Activated CD4-positive, alpha-beta T cell treated with anti-CD3 and anti-CD28 coated beads, Interleukin-2, Interleukin-6, amounts not matched to agents 100 ng/mL and 50 ng/mL, durations not matched to agents 16 hours and 8 hours (primary cell): ENCODE results near the gene TSSC4.
"Not testable (repeated sequence)": the region's sequence is repeated elsewhere in the genome, so short reads cannot be mapped to it uniquely, and the experiment has no call there.

Experiments
- DNase-seq: peaks from one replicate; pipeline ENCODE4 v3.0.0-alpha.2; 2020

The TSSC4 gene

DNA sequence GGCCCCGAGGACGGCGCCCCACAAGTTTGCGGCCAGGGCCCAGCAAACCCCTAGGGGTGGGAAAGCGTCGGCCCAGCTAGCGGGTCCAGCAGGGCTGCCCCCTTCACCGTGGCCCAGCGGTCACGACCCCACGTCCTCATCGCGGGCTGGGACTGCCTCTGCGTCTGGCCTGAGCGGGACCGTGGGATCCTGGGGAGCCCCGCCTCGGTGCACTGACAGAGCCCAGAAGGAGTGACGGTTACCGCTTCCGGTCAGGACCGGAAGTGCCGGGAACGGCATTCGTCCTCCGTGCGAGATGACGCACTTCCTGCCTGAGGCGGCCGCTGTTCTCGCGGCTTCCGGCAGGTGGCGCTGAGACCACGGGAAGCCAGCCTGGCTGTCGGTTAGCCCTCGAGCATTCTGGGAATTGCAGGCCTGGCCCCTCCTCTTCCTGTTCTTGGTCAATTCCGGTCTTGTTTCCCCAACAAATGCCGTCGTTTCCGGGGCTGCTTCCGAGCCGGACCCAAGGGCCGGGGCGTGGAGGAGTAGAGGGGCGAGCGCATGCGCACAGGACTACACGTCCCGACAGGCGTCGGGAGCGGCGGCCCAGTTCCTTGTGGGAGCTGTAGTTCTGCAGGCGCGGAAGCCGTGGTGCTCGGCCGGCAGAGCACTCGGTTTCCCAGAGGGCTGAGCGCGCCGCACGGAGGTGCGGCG is at the start of gene TSSC4:
Gene TSSC4, plus strand, starts transcription at position 682 of the 693 bp plus-strand sequence. CDS start 1,884 bp downstream, outside the sequence.
- peak; percentile 100 for DNase-seq

GRCh38 chr11:2351701-2352100 is 48.8 kb upstream of the TSSC4 start:
- no peak for DNase-seq

- DNase-seq, result no peak
These were observed 48.1 kb upstream of the TSSC4 start for GRCh38 chr11:2352420-2352819.

GRCh38 chr11:2355000-2355644 is 45.4 kb upstream of the TSSC4 start:
- no peak for DNase-seq

GRCh38 chr11:2357246-2357645 is 43.3 kb upstream of the TSSC4 start:
- DNase-seq, result no peak

- DNase-seq, result not testable (repeated sequence)
These were observed 42.9 kb upstream of the TSSC4 start for GRCh38 chr11:2357651-2358050.

GRCh38 chr11:2358754-2359442 is 41.7 kb upstream of the TSSC4 start:
- no peak for DNase-seq

GRCh38 chr11:2359557-2359956 is 41.0 kb upstream of the TSSC4 start:
- DNase-seq, result no peak

DNA sequence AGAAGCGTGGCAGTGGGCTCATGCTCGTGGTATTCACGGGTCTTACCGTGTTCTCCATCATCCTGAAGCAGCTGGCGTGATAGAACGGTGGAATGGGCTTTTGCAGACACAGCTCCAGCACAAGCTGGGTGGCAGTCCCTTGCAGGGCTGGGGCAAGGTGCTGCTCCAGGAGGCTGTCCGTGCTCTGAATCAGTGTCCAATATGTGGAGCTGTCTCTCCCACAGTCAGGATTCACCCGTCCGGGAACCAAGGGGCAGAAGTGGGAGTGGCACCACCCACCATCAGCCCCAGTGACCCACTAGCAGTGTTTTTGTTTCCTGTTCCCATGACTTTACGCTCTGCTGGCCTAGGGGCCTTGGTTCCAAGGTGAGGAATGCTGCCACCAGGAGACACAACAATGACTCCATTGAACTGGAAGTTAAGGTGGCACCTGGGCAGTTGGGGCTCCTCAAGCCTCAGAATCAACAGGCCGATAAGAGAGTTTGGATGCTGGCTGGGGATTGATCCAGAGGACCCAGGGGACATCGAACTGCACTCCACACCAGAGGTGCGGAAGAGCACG is 40.4 kb upstream of the TSSC4 start:
- no peak for DNase-seq

- no peak for DNase-seq
These were observed 39.0 kb upstream of the TSSC4 start for GRCh38 chr11:2361565-2361964.

- no peak for DNase-seq
These were observed 38.1 kb upstream of the TSSC4 start for GRCh38 chr11:2362414-2362813.

DNA sequence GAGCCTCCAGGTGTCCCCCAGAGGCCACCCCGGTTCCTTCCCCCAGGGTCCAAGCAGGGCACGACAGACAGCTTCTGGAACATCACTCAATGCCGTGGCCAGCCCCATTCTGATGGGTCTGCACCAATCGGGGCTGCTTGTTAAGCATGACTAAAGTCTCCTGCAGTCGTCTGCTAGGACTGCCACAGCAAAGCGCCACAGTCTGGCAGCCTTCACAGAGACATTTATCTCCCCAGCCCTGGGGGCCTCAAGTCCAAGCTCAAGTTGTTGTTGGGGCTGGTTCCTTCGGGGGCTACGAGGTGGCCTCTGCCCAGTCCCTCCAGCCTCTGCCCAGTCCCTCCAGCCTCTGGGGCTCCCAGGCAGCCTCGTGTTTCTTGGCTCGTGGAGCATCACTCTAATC is 37.4 kb upstream of the TSSC4 start:
- DNase-seq, result no peak

- DNase-seq, result no peak
These were observed 36.8 kb upstream of the TSSC4 start for GRCh38 chr11:2363577-2364370.

GRCh38 chr11:2364386-2364785 is 36.2 kb upstream of the TSSC4 start:
- not testable (repeated sequence) for DNase-seq

GRCh38 chr11:2365571-2366210 is 34.9 kb upstream of the TSSC4 start:
- no peak for DNase-seq

- DNase-seq, result no peak
These were observed 34.3 kb upstream of the TSSC4 start for GRCh38 chr11:2366276-2366675.

DNA sequence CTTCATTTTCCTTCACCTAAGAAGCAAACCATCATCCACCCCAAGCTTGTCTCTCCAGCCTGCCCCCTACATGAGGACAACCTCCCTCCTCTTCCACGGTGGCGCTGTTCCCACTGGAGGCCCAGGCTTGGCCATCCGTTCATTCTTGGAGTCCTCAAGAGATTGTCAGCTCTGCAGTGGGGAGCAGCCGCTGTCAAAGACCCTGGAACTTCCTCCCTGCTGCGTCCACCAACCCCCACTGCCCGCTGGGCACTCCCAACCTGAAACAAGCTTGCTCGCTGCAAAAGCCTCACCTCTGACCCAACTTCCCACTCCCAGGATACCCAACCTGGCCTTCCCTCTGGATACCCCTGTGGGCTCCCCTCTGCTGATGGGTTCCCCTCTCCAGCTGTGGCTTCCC is 33.8 kb upstream of the TSSC4 start:
- no peak for DNase-seq

DNA sequence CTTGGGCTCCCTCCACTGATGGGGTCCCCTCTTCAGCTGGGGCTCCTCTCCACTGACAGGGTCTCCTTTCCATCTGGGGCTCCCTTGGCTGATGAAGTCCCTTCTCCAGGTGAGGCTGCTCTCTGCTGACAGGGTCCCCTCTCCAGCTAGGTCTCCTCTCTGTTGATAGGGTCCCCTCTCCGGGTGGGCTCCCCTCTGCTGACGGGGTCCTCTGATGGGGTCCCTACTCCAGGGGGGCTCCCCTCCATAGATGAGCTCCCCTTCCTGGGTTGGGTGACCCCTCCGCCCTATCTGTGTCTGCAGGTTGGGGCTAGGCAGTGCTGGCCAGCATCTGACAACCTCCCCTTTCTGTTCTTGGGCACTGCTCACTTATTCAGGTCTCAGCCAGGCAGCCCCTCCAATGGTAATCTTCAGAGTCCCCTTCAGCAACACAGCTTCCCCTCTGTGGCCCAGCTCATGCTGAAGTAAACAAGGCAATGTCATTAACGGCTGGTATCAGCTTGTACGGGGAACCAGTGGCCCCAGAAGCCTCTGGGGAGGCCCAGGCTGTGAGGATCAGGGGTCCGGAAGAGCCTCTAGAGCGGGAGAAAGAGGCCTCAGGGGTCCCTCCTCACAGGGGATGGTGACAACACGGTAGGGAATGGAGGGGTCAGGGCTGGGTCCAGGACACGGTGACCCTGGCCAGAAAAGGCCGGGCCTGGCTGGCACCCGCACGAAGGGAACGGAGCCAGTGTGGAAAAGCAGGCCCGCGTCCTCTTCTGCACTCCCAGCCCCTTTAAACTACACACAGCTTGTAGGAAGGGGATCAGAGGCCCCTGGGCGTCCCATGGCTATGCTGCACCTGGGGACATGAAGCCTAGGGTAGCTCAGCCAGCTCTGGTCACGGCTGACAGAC is 33.0 kb upstream of the TSSC4 start:
- DNase-seq, result no peak

- DNase-seq, result no peak
These were observed 32.2 kb upstream of the TSSC4 start for GRCh38 chr11:2368178-2368850.

DNA sequence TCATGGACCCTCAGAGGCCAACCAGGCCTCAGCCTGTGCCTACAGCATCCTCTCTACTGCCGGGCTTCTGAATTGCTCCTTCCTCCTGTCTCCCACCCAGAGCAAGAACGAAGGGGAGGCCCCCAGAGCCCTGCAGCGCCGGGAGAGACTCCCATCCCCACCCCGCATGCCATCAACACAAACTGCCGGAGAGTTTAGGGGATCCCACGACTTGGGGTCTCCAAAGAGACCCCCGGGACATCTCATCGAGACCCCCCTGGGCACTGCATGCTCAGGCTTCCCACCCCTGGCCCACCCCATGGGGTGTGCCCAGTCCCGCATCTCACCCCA is 31.7 kb upstream of the TSSC4 start:
- no peak for DNase-seq

- no peak for DNase-seq
These were observed 31.2 kb upstream of the TSSC4 start for GRCh38 chr11:2369320-2369719.
